H9 (cell line): Measurements from ENCODE around the gene SELENOV. TPM values are rescaled to one million over a fixed set of nuclear protein-coding genes. Genes with fewer than 3 reads are reported as not detected.
A peak's percentile ranks its signal among the peaks of the same experiment; 100 is the strongest.

ENCODE experiments used
- DNase-seq: peaks from one replicate; pipeline ENCODE4 v3.0.0-alpha.2; 2017
- H2AFZ ChIP-seq: one replicate; pipeline ENCODE4 v1.6.1; 2013; ENCODE audit warnings: mild to moderate bottlenecking, low read length, control low read depth, moderate library complexity
- H2AK5ac ChIP-seq: 2 replicates; pipeline ENCODE4 v1.6.1; 2013; ENCODE audit warnings: low read length, control low read depth, mixed read lengths; ENCODE audit not compliant: insufficient read length
- H2BK120ac ChIP-seq: one replicate; pipeline ENCODE4 v1.6.1; 2013; ENCODE audit warnings: low read depth, mild to moderate bottlenecking, low read length, control low read depth, inconsistent platforms; ENCODE audit not compliant: poor library complexity, severe bottlenecking
- H2BK12ac ChIP-seq: 2 replicates; pipeline ENCODE4 v1.6.1; 2013; ENCODE audit warnings: low read length, control low read depth, mixed read lengths, low read depth; ENCODE audit not compliant: insufficient read length
- H2BK15ac ChIP-seq: 2 replicates; pipeline ENCODE4 v1.6.1; 2013; ENCODE audit warnings: low read depth, low read length, control low read depth
- H2BK20ac ChIP-seq: one replicate; pipeline ENCODE4 v1.6.1; 2013; ENCODE audit warnings: low read depth, mild to moderate bottlenecking, low read length, control low read depth, inconsistent platforms; ENCODE audit not compliant: poor library complexity, severe bottlenecking
- H2BK5ac ChIP-seq: 2 replicates; pipeline ENCODE4 v1.6.1; 2013; ENCODE audit warnings: low read length, control low read depth, mixed read lengths; ENCODE audit not compliant: insufficient read length
- H3K14ac ChIP-seq: 2 replicates; pipeline ENCODE4 v1.6.1; 2013; ENCODE audit warnings: low read length, control low read depth; ENCODE audit not compliant: insufficient read depth
- H3K18ac ChIP-seq: 2 replicates; pipeline ENCODE4 v1.6.1; 2013; ENCODE audit warnings: low read depth, mild to moderate bottlenecking, mixed read lengths, low read length, control low read depth; ENCODE audit not compliant: insufficient read length
- H3K23ac ChIP-seq: 2 replicates; pipeline ENCODE4 v1.6.1; 2013; ENCODE audit warnings: low read length, control low read depth, mixed read lengths, low read depth; ENCODE audit not compliant: insufficient read length
- H3K23me2 ChIP-seq: 2 replicates; pipeline ENCODE4 v1.6.1; 2013; ENCODE audit warnings: low read depth, mild to moderate bottlenecking, mixed read lengths, low read length, control low read depth; ENCODE audit not compliant: insufficient read length, poor library complexity, severe bottlenecking
- H3K27ac ChIP-seq: 2 replicates; pipeline ENCODE4 v1.5.1; 2013; ENCODE audit warnings: low read length, control low read depth, mixed read lengths, low read depth; ENCODE audit not compliant: insufficient read length
- H3K27me3 ChIP-seq: 2 replicates; pipeline ENCODE4 v1.6.1; 2013; ENCODE audit warnings: low read length, control low read depth, inconsistent platforms; ENCODE audit not compliant: insufficient read depth
- H3K4ac ChIP-seq: 2 replicates; pipeline ENCODE4 v1.6.1; 2013; ENCODE audit warnings: low read depth, mild to moderate bottlenecking, control low read depth, inconsistent platforms, low read length, moderate library complexity
- H3K4me1 ChIP-seq: 2 replicates; pipeline ENCODE4 v1.6.1; 2013; ENCODE audit warnings: low read length, control low read depth, inconsistent platforms; ENCODE audit not compliant: insufficient read depth
- H3K4me2 ChIP-seq: 2 replicates; pipeline ENCODE4 v1.6.1; 2013; ENCODE audit warnings: low read length, control low read depth, mixed read lengths; ENCODE audit not compliant: insufficient read length, insufficient read depth
- H3K56ac ChIP-seq: 2 replicates; pipeline ENCODE4 v1.6.1; 2013; ENCODE audit warnings: low read depth, mild to moderate bottlenecking, mixed read lengths, low read length, control low read depth; ENCODE audit not compliant: insufficient read length
- H3K79me1 ChIP-seq: 2 replicates; pipeline ENCODE4 v1.6.1; 2013; ENCODE audit warnings: low read depth, mild to moderate bottlenecking, moderate library complexity, low read length, control low read depth, inconsistent platforms; ENCODE audit not compliant: insufficient read depth, poor library complexity, severe bottlenecking
- H3K79me2 ChIP-seq: 2 replicates; pipeline ENCODE4 v1.6.1; 2013; ENCODE audit warnings: low read length, control low read depth, inconsistent platforms; ENCODE audit not compliant: insufficient read depth
- H3K9ac ChIP-seq: 2 replicates; pipeline ENCODE4 v1.6.1; 2013; ENCODE audit warnings: low read length, control low read depth, mixed read lengths; ENCODE audit not compliant: insufficient read length; ENCODE audit errors: extremely low read depth
- H3K9me3 ChIP-seq: one replicate; pipeline ENCODE4 v1.6.1; 2013; ENCODE audit warnings: low read depth, low read length, inconsistent platforms; ENCODE audit not compliant: control insufficient read depth
- H3T11ph ChIP-seq: one replicate; pipeline ENCODE4 v1.6.1; 2013; ENCODE audit warnings: mild to moderate bottlenecking, low read length, control low read depth, inconsistent platforms
- H4K20me1 ChIP-seq: one replicate; pipeline ENCODE4 v1.6.1; 2013; ENCODE audit not compliant: control insufficient read depth, insufficient read length, insufficient read depth
- H4K5ac ChIP-seq: 2 replicates; pipeline ENCODE4 v1.6.1; 2013; ENCODE audit warnings: low read depth, mild to moderate bottlenecking, mixed read lengths, low read length, control low read depth; ENCODE audit not compliant: insufficient read length
- H4K8ac ChIP-seq: replicated peaks from 2 replicates; pipeline ENCODE4 v1.6.1; 2013; ENCODE audit warnings: low read length, control low read depth, mixed read lengths, low read depth; ENCODE audit not compliant: insufficient read length
- H4K91ac ChIP-seq: 2 replicates; pipeline ENCODE4 v1.6.1; 2013; ENCODE audit warnings: low read depth, mild to moderate bottlenecking, moderate library complexity, mixed read lengths, low read length, control low read depth; ENCODE audit not compliant: insufficient read length
- H3K27ac Mint-ChIP-seq, 3 experiments: 2 replicates in 2 of 3; 3 replicates in 1 of 3; pipeline ENCODE4 v1.8.0; 2020 to 2021; ENCODE audit warnings: mixed read lengths in 3 of 3, mild to moderate bottlenecking in 1 of 3, moderate library complexity in 1 of 3
- H3K27me3 Mint-ChIP-seq: 2 replicates; pipeline ENCODE4 v1.8.0; 2021; ENCODE audit warnings: low read depth, mild to moderate bottlenecking, moderate library complexity, mixed read lengths
- H3K36me3 Mint-ChIP-seq, 3 experiments: 2 replicates in 2 of 3; 3 replicates in 1 of 3; pipeline ENCODE4 v1.8.0; 2020 to 2021; ENCODE audit warnings: low read depth in 3 of 3, mixed read lengths in 3 of 3; ENCODE audit not compliant: insufficient read depth in 1 of 3
- H3K4me1 Mint-ChIP-seq, 2 experiments: 2 replicates each; pipeline ENCODE4 v1.8.0; 2020; ENCODE audit warnings: mixed read lengths in 2 of 2
- H3K4me3 Mint-ChIP-seq, 2 experiments: 2 replicates in 1 of 2; 3 replicates in 1 of 2; pipeline ENCODE4 v1.8.0; 2020 to 2021; ENCODE audit warnings: mild to moderate bottlenecking in 2 of 2, mixed read lengths in 2 of 2, moderate library complexity in 1 of 2
- H3K9me3 Mint-ChIP-seq, 2 experiments: 2 replicates in 1 of 2; 3 replicates in 1 of 2; pipeline ENCODE4 v1.8.0; 2020; ENCODE audit warnings: mild to moderate bottlenecking in 2 of 2, mixed read lengths in 2 of 2, moderate library complexity in 1 of 2
- WGBS: extraction: QIAGEN DNeasy Blood & Tissue Kit; methylation state at CpG from one replicate; pipeline ENCODE4 v1.1.7; 2013; ENCODE audit warnings: missing lambda C conversion rate, low lambda C conversion rate, mixed read lengths; ENCODE audit not compliant: insufficient read length; ENCODE audit errors: extremely low coverage; 5-methylcytosine and 5-hydroxymethylcytosine counted together
- total RNA-seq: library from RNA; stranded (reverse); gene quantifications from 2 replicates; pipeline ENCODE4 v1.2.1, GENCODE V29; 2021
- TF ChIP-seq, protein P1 (sequence below): fragments of 200-600 bp; sonication (generic); conservative IDR thresholded peaks from 3 replicates; pipeline ENCODE4 v1.8.0; 2021; ENCODE audit warnings: antibody characterized with exemption, mild to moderate bottlenecking

SELENOV gene
- total RNA-seq, 1 experiment from 2014 or later, result 6.9 TPM

GRCh38 chr19:39499932-39500331 is 15.0 kb upstream of the SELENOV start:
- Histone ChIP-seq H2AFZ (no peak overlapping the region), H2BK20ac (no peak overlapping the region), H4K8ac (no peak overlapping the region), H3K27ac (no peak overlapping the region), H2AK5ac (no peak overlapping the region), H3K23ac (no peak overlapping the region), H3K79me1 (no peaks in the 10 kb centered on the region), H3T11ph (no peak overlapping the region), H3K23me2 (peaks cover 10% of the 10 kb centered on the region), H2BK12ac (no peak overlapping the region), H2BK5ac (no peak overlapping the region), H3K18ac (no peak overlapping the region), H3K9ac (no peak overlapping the region), H3K4me1 (no peaks in the 10 kb centered on the region), H3K79me2 (no peaks in the 10 kb centered on the region), H4K20me1 (no peaks in the 10 kb centered on the region), H3K9me3 (no peaks in the 10 kb centered on the region), H3K56ac (no peak overlapping the region), H4K5ac (no peak overlapping the region), H3K27me3 (peaks cover 8% of the 10 kb centered on the region; the same call in 1 of the 2 replicates), H2BK120ac (no peak overlapping the region), H3K4ac (no peak overlapping the region), H2BK15ac (no peak overlapping the region), H4K91ac (no peak overlapping the region), H3K4me2 (peak overlapping the region; percentile 91), H3K14ac (no peak overlapping the region)
- WGBS, result no CpG with 5 or more reads among the region's 8 CpGs
- H3K27me3 Mint-ChIP-seq, result peaks cover 83% of the 10 kb centered on the region
- no peak overlapping the region for H3K27ac Mint-ChIP-seq
- H3K4me3 Mint-ChIP-seq, result peak overlapping the region in 1 of 2 experiments; percentile 84; a peak in 4 of 5 replicates
- TF ChIP-seq, protein P1, sequence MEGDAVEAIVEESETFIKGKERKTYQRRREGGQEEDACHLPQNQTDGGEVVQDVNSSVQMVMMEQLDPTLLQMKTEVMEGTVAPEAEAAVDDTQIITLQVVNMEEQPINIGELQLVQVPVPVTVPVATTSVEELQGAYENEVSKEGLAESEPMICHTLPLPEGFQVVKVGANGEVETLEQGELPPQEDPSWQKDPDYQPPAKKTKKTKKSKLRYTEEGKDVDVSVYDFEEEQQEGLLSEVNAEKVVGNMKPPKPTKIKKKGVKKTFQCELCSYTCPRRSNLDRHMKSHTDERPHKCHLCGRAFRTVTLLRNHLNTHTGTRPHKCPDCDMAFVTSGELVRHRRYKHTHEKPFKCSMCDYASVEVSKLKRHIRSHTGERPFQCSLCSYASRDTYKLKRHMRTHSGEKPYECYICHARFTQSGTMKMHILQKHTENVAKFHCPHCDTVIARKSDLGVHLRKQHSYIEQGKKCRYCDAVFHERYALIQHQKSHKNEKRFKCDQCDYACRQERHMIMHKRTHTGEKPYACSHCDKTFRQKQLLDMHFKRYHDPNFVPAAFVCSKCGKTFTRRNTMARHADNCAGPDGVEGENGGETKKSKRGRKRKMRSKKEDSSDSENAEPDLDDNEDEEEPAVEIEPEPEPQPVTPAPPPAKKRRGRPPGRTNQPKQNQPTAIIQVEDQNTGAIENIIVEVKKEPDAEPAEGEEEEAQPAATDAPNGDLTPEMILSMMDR, result no peak
- H3K36me3 Mint-ChIP-seq, result peaks cover 0 to 15% (median 0%) of the 10 kb centered on the region in 3 experiments; a peak in 3 of 7 replicates
- peaks cover 9 to 15% of the 10 kb centered on the region in 2 experiments for H3K4me1 Mint-ChIP-seq
- H3K9me3 Mint-ChIP-seq, result peaks cover 4 to 9% of the 10 kb centered on the region in 2 experiments
- DNase-seq, result no peak
